ENCODE measurements around the gene GNB3.

The GNB3 gene

GRCh38 chr12:6817662-6818157 is 23.0 kb upstream of the GNB3 start:
- no peak overlapping the region for H3K4me3 ChIP-seq (IDR thresholded peaks at IDR 0.05; ENCODE audit: insufficient read depth, low read depth, low read length)
- H2AFZ ChIP-seq (ENCODE audit: low read depth) = no peak overlapping the region
- H3K4me2 ChIP-seq = no peak overlapping the region
- TF ChIP-seq CTCF (conservative IDR thresholded peaks at IDR 0.05; ENCODE audit: low read depth, low read length) = no peak
- H3K9ac ChIP-seq = no peak overlapping the region
- H4K20me1 ChIP-seq (ENCODE audit: insufficient read depth) = no peaks in the 10 kb centered on the region
- H3K36me3 ChIP-seq (ENCODE audit: insufficient read depth) = no peaks in the 10 kb centered on the region
- H3K27ac ChIP-seq = no peak overlapping the region
- H3K79me2 ChIP-seq (ENCODE audit: insufficient read depth, low read depth) = no peaks in the 10 kb centered on the region
- H3K4me1 ChIP-seq (ENCODE audit: low read depth, poor library complexity, severe bottlenecking) = no peaks in the 10 kb centered on the region
- H3K27me3 ChIP-seq (ENCODE audit: insufficient read depth, low read depth) = peaks cover 28% of the 10 kb centered on the region

GRCh38 chr12:6818222-6818621 is 22.5 kb upstream of the GNB3 start:
- Histone ChIP-seq H3K4me1 (ENCODE audit: low read depth, poor library complexity, severe bottlenecking) (no peaks in the 10 kb centered on the region), H3K4me3 (IDR thresholded peaks at IDR 0.05; ENCODE audit: insufficient read depth, low read depth, low read length) (no peak overlapping the region), H3K79me2 (ENCODE audit: insufficient read depth, low read depth) (no peaks in the 10 kb centered on the region), H3K27ac (no peak overlapping the region), H2AFZ (ENCODE audit: low read depth) (no peak overlapping the region), H3K9ac (no peak overlapping the region), H3K4me2 (no peak overlapping the region), H3K36me3 (ENCODE audit: insufficient read depth) (no peaks in the 10 kb centered on the region), H3K27me3 (ENCODE audit: insufficient read depth, low read depth) (peaks cover 33% of the 10 kb centered on the region), H4K20me1 (ENCODE audit: insufficient read depth) (no peaks in the 10 kb centered on the region)
- no peak for TF ChIP-seq CTCF (conservative IDR thresholded peaks at IDR 0.05; ENCODE audit: low read depth, low read length)

- no peaks in the 10 kb centered on the region for H3K4me1 ChIP-seq (ENCODE audit: low read depth, poor library complexity, severe bottlenecking)
- no peak overlapping the region for H3K4me2 ChIP-seq
- TF ChIP-seq CTCF (conservative IDR thresholded peaks at IDR 0.05; ENCODE audit: low read depth, low read length) = no peak
- H3K27ac ChIP-seq = no peak overlapping the region
- H3K36me3 ChIP-seq (ENCODE audit: insufficient read depth) = no peaks in the 10 kb centered on the region
- no peak overlapping the region for H2AFZ ChIP-seq (ENCODE audit: low read depth)
- no peak overlapping the region for H3K9ac ChIP-seq
- no peaks in the 10 kb centered on the region for H4K20me1 ChIP-seq (ENCODE audit: insufficient read depth)
- H3K79me2 ChIP-seq (ENCODE audit: insufficient read depth, low read depth) = no peaks in the 10 kb centered on the region
- no peak overlapping the region for H3K4me3 ChIP-seq (IDR thresholded peaks at IDR 0.05; ENCODE audit: insufficient read depth, low read depth, low read length)
- H3K27me3 ChIP-seq (ENCODE audit: insufficient read depth, low read depth) = peaks cover 37% of the 10 kb centered on the region
These were observed 22.1 kb upstream of the GNB3 start for GRCh38 chr12:6818645-6819044.

GRCh38 chr12:6819106-6820030 is 21.4 kb upstream of the GNB3 start:
- no peak for TF ChIP-seq CTCF (conservative IDR thresholded peaks at IDR 0.05; ENCODE audit: low read depth, low read length)
- H3K27me3 ChIP-seq (ENCODE audit: insufficient read depth, low read depth) = peaks cover 44% of the 10 kb centered on the region
- H3K9ac ChIP-seq = no peak overlapping the region
- no peak overlapping the region for H3K27ac ChIP-seq
- no peaks in the 10 kb centered on the region for H3K79me2 ChIP-seq (ENCODE audit: insufficient read depth, low read depth)
- no peak overlapping the region for H2AFZ ChIP-seq (ENCODE audit: low read depth)
- H3K4me2 ChIP-seq = no peak overlapping the region
- H3K4me3 ChIP-seq (IDR thresholded peaks at IDR 0.05; ENCODE audit: insufficient read depth, low read depth, low read length) = no peak overlapping the region
- H3K4me1 ChIP-seq (ENCODE audit: low read depth, poor library complexity, severe bottlenecking) = no peaks in the 10 kb centered on the region
- no peaks in the 10 kb centered on the region for H3K36me3 ChIP-seq (ENCODE audit: insufficient read depth)
- H4K20me1 ChIP-seq (ENCODE audit: insufficient read depth) = no peaks in the 10 kb centered on the region
